Esophagus mucosa (tissue), 1 donor: ENCODE data around the gene ZNF653. TPM values are rescaled to one million over a fixed set of nuclear protein-coding genes. Genes with fewer than 3 reads are reported as not detected.
A peak's percentile ranks its signal among the peaks of the same experiment; 100 is the strongest.

Experiments
- ATAC-seq: fragments of 200-7000 bp; cut with Tn5 transposase; one replicate; pipeline ENCODE4 v1.9.1; 2020
- total RNA-seq: library from RNA; stranded (reverse); gene quantifications from one replicate; pipeline ENCODE4 v1.2.4, GENCODE V29; 2023
- donor health status: DM: yes; HTN: yes; CAD: no.

Gene ZNF653, protein sequence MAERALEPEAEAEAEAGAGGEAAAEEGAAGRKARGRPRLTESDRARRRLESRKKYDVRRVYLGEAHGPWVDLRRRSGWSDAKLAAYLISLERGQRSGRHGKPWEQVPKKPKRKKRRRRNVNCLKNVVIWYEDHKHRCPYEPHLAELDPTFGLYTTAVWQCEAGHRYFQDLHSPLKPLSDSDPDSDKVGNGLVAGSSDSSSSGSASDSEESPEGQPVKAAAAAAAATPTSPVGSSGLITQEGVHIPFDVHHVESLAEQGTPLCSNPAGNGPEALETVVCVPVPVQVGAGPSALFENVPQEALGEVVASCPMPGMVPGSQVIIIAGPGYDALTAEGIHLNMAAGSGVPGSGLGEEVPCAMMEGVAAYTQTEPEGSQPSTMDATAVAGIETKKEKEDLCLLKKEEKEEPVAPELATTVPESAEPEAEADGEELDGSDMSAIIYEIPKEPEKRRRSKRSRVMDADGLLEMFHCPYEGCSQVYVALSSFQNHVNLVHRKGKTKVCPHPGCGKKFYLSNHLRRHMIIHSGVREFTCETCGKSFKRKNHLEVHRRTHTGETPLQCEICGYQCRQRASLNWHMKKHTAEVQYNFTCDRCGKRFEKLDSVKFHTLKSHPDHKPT
- 5.0 TPM for total RNA-seq

DNA sequence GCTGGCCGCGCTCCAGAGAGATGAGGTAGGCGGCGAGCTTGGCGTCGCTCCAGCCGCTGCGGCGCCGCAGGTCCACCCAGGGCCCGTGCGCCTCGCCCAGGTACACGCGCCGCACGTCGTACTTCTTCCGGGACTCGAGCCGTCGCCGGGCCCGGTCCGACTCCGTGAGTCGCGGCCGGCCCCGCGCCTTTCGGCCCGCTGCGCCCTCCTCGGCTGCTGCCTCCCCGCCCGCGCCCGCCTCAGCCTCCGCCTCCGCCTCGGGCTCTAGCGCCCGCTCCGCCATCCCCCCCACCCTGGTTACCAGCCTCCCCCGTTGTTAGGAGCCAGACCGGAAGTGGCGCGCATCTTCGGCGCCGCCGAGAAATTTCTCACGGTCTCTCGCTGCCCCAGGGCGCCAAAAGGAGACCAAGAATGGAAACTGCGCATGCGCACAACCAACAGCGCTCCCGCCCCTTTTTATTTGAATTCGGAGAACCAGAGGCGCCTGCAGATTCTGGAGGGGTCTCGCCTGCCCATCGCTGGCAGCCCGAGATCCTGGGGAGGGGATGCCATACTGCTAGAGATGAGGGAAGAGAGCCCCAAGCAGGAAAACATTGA, at the start of gene ZNF653:
Gene ZNF653, minus strand, starts transcription at position 336 of the 597 bp plus-strand sequence. Its CDS starts 53 bp downstream, at position 283.
- ATAC-seq, result peak; percentile 83

GRCh38 chr19:11555246-11555645, 49.6 kb upstream of the ZNF653 start:
- ATAC-seq, result no peak

DNA sequence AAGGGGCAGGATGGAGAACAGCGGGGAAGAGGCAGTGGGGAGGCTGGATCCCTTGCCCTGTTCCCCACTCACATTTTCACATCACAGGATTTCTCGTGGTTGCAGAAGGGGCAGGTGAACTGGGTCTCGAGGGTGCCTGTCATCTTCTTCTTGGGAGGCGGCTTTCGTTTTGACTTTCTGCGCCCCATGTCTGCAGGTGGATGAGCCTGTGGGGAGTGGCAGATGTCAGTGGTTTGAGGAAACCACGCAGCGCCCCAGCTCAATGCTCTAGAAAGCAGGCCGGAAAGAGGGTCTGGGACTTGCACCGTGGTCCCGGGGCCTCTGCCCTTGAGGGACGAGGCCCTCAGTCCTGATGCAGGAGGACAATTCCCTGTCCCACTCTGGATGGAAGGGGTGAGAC, 48.5 kb upstream of the ZNF653 start:
- no peak for ATAC-seq

DNA sequence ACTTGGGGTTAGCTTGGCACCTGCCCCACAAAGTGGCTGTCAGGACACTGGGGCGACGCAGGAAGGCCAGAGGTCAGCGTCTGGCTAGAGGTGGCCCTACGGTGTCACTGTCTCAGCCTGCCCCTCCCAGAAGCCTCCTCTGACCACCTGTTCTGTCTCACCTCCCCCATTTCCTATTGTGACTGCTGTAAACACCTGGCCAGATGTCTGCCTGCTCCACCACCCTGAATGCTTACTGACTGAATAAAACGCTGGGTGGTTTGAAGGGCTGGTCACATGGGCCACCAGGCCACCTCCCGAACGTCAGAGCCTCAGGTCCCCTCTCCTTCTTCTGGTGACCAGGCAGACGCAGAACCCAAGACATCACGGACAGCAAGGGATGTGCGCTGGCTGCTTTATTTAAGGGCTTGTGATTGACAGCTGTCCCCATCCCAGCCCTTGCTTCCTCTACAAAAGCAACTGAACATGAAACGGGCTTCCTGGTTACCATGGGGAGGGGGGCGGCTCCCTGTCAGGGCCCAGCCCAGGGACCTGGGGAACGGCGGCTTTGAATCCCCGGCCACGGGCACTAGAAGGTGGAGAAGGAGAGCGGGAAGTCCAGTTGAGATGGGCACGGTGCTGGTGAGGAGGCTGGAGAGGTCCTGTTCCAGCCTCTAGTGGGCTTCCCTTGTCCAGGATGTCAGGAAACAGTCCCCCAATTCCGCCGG, 47.2 kb upstream of the ZNF653 start:
- ATAC-seq, result no peak

DNA sequence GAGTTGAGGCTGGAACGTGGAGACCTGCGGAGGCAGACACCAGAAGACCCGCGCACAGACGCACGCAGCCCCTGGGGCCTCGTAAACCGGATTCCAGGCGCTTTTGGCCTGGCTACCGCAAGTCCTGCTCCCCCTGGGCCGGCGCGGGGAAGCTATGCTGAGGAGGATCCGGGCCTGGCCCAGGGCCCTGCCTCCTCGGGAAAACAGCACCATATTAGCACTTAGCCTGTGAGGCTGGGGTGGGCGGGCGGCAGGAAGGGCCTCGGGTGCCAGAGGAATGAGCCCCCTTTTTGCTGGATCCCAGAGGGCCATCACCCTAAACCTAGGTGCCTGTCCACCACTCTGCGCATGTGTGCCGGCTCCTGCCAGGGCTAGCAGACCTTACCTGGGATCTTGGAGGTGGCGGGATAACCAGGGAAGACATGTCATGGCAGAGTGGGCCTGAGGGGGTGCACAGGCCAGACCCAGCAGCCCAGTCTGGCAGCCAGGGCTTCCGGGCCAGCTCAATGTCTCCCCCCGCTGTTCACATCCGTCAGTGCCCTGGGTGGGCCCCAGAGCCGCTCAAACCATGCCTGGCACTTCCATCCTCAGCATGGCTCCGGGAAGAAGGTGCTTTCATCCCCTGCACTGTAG, 46.1 kb upstream of the ZNF653 start:
- ATAC-seq, result no peak

DNA sequence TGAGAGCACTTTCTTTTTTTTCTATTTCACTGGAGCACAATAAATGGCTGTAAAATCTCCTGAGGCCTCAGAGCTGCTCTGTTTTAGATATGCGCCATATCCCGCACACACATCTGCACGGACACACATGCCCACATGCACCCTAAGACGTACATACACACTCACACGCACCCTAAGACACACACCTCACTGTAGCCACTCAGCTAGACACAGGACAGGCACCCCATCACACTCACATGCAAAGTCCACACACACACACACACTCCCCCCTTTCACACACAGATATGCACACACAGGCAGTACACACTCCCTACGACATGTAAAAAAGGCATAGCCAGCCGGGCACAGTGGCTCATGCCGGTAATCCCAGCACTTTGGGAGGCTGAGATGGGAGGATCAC, 44.6 kb upstream of the ZNF653 start:
- no peak for ATAC-seq

DNA sequence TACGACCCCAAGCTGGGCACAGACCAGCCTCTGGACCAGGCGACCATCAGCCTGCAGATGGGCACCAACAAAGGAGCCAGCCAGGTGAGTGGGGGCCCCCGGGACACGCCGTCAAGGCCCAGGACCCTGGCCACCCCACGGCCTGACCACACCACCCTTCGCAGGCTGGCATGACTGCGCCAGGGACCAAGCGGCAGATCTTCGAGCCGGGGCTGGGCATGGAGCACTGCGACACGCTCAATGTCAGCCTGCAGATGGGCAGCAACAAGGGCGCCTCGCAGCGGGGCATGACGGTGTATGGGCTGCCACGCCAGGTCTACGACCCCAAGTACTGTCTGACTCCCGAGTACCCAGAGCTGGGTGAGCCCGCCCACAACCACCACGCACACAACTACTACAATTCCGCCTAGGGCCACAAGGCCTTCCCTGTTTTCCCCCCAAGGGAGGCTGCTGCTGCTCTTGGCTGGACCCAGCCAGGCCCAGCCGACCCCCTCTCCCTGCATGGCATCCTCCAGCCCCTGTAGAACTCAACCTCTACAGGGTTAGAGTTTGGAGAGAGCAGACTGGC, 43.8 kb upstream of the ZNF653 start:
- ATAC-seq, result no peak

DNA sequence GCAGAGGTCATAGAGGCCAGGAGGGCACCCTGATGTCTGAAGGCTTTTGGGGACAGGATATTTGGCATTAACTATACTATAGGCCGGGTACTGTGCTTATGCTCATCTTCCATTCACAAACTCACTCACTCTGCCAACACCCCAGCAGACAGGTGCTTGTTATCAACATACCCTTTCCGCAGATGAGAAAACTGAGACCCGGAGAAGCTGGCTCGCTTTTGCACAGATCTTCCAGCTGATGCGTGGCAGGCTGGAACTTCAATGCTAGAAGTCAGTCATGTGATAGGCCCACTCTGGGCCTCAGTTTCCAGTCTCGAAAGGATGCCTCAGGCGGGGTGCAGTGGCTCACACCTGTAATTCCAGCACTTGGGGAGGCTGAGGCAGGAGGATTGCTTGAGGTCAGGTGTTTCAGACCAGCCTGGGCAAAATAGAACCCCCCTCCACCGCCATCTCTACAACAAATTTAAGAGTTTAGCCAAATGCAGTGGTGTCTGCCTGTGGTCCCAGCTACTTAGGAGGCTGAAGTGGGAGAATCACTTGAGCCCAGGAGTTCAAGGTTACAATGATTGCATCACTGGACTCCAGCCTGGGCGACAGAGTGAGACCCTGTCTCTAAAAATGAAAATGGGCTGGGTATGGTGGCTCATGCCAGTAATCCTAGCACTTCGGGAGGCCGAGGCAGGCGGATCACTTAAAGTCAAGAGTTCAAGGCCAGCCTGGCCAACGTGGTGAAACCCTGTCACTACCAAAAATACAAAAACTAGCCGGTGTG, 42.5 kb upstream of the ZNF653 start:
- no peak for ATAC-seq

- ATAC-seq, result no peak
Observed at GRCh38 chr19:11541238-11541637, 35.6 kb upstream of the ZNF653 start.

DNA sequence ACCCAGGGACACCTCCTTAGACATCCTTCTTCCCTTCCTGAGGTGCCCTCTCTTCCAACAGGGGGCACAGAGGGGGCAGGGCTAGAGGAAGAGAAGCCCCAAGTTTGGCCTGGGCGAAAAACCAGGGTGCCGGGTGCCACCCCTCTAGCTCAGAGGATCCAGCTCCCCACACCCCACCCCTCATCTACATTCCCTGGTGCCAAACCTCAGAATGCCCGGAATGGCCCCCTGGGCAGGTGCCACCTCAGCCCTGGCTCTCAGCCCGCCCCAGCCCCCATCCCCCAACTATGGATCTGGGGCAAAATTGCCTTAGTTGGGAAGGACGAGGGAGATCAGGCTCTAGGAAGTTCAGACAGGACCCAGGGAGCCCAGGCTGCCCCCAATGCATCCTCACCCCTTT, 35.0 kb upstream of the ZNF653 start:
- ATAC-seq, result no peak

GRCh38 chr19:11539495-11540365, 34.1 kb upstream of the ZNF653 start:
- no peak for ATAC-seq

DNA sequence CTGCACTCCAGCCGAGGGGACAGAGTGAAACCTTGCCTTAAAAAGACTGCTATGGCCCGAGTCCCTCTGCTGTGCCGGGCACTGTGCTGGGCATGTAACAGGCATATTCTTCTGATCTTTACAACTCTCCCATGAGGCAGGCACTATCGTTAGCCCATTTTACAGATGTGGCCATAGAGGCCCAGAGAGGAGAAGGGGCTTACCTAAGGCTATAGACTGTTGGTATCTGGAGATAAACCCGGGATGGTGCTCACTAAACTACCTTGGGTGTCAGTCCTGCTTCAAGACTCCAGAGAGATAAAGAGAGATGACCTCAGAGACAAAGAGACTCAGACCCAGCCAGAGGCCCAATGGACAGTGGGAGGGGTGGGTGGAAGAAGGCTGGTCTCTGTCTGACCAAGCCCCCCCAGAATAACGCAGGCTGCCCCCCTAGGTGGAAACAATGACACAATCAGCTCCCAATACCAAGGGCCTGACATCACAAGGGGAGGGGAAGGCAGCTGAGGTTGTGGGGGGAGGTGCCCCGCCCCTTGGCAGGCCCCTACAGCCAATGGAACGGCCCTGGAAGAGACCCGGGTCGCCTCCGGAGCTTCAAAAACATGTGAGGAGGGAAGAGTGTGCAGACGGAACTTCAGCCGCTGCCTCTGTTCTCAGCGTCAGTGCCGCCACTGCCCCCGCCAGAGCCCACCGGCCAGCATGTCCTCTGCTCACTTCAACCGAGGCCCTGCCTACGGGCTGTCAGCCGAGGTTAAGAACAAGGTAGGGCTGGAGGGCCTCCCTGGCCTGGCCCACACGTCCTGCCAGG, 32.8 kb upstream of the ZNF653 start, which contains the start of gene CNN1:
Gene CNN1, plus strand, starts transcription at position 620 of the 805 bp plus-strand sequence. Its CDS starts 77 bp downstream, at position 697.
- no peak for ATAC-seq

GRCh38 chr19:11535792-11536595, 30.4 kb upstream of the ZNF653 start:
- ATAC-seq, result peak; percentile 78

- no peak for ATAC-seq
Observed at GRCh38 chr19:11534948-11535347, 29.3 kb upstream of the ZNF653 start.

DNA sequence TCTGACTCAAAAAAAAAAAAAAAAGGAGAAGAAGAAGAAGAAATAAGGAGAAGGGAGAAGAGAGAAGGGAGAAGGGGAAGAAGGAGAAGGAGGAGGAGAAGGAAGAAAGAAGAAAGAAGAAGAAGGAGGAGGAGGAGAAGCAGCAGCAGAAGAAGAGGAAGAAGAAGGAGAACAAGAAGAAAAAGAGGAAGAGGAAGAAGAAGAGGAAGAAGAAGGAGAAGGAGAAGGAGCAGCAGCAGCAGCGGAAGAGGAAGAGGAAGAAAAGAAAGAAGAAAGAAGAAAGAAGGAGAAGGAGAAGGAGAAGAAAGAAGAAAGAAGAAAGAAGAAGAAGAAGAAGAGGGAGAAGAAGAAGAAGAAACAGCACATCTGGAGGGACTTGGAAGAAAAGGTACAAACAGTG, 28.9 kb upstream of the ZNF653 start:
- ATAC-seq, result no peak

DNA sequence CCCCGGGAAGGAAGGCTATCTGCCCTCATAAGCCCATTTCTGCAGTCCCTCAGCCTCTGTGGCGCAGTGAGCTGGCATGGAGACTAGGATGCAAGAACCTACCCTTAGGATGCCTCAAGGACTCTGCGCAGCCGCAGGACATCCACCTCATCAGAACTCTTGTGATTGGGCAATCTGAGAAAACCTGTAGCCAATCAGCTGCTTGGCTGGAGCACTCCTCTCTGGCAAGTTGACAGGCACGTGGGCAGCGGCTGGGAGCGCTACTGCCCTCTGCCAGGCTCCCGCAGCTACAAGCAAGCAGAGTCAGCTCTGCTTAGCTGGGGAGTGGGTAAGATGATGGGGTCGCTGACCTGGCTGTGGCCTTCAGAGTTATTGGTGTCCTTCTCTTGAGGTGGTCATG, 24.8 kb upstream of the ZNF653 start:
- peak; percentile 40 for ATAC-seq

DNA sequence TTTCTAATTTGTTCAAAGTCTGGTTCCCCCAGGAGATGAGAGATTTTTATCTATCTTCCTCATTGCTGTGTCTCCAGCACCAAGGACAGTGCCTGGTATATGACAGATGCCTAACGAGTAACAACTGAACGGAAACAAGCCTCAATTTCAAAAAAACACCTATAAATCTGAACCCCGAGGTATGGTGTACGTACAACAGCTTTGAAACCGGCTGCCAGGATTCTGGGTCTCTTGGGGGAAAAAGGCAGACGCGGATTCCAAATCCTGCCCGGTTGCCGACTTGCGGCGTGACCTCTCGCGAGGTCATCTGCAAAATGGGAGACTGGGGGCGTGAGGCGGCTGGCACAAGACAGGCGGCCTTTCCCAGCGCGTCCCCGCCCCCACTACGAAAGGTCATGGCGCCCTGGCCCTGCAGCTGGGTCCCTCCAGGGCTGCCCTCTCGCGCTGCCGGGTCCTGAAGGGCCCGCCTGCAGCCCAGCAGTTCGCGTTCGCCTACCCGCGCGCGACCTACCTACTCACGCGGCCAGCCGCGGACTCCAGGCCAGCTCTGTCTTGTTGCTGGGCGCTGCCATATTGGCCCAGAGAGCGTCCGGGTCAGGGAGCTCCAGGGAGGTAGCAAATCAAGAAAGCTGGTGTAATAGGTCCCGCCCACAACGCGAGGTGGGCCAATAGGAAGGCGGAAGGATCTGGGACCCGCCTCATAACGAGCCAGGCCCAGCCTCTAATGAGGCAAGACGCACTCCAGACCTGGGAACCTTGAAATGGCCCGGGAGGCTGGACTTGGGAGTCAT, 23.1 kb upstream of the ZNF653 start, which contains the start of gene ECSIT:
Gene ECSIT, minus strand, starts transcription at position 584 of the 791 bp plus-strand sequence. CDS start 9,964 bp downstream, outside the sequence.
- peak; percentile 98 for ATAC-seq

DNA sequence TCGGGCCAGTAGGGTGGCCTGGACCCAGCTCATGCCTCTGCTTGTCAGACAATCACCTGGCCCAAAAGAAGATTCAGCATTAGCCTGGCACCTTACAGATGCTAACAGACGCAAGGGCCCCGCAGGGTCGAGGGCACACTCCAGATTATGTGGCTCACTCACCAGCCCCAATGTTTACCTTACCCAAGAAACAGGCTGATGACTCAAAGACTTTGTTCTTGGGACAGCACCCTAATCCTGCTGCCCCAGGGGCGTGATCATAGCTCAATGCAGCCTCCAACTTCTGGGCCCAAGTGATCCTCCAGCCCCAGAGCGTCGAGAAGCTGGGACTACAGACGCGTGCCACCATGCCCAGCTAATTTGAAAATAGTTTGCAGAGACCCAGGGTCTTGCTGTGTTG, 13.5 kb upstream of the ZNF653 start:
- ATAC-seq, result peak; percentile 85
